Neuron (in vitro differentiated cells): ENCODE data around the gene SLC26A9.
"Not testable (repeated sequence)": the region's sequence is repeated elsewhere in the genome, so short reads cannot be mapped to it uniquely, and the experiment has no call there.

ENCODE experiments used
- H2AFZ ChIP-seq: one replicate; pipeline ENCODE4 v1.6.1; 2013; ENCODE audit warnings: low read depth, mild to moderate bottlenecking, inconsistent platforms, low read length, moderate library complexity
- H3K27me3 ChIP-seq: one replicate; pipeline ENCODE4 v1.6.1; 2013; ENCODE audit warnings: low read length; ENCODE audit not compliant: insufficient read depth
- H3K36me3 ChIP-seq: one replicate; pipeline ENCODE4 v1.6.1; 2013; ENCODE audit warnings: low read length; ENCODE audit not compliant: insufficient read depth
- H3K4me1 ChIP-seq: one replicate; pipeline ENCODE4 v1.6.1; 2013; ENCODE audit warnings: low read length; ENCODE audit not compliant: insufficient read depth
- H3K4me3 ChIP-seq: 2 replicates; pipeline ENCODE4 v1.5.1; 2013; ENCODE audit warnings: mild to moderate bottlenecking, low read length, moderate library complexity
- H3K9me3 ChIP-seq: one replicate; pipeline ENCODE4 v1.6.1; 2013; ENCODE audit warnings: low read length

The SLC26A9 gene

GRCh38 chr1:205914730-205915129 lies 28.5 kb downstream of the SLC26A9 start:
- Histone ChIP-seq H2AFZ (no peak overlapping the region), H3K9me3 (no peaks in the 10 kb centered on the region), H3K4me3 (no peak overlapping the region), H3K36me3 (no peaks in the 10 kb centered on the region), H3K4me1 (no peaks in the 10 kb centered on the region), H3K27me3 (no peaks in the 10 kb centered on the region)

- Histone ChIP-seq H3K4me1 (no peaks in the 10 kb centered on the region), H3K4me3 (no peak overlapping the region), H2AFZ (no peak overlapping the region), H3K9me3 (no peaks in the 10 kb centered on the region), H3K36me3 (no peaks in the 10 kb centered on the region), H3K27me3 (no peaks in the 10 kb centered on the region)
Measured at GRCh38 chr1:205914155-205914507, 29.1 kb downstream of the SLC26A9 start.

DNA sequence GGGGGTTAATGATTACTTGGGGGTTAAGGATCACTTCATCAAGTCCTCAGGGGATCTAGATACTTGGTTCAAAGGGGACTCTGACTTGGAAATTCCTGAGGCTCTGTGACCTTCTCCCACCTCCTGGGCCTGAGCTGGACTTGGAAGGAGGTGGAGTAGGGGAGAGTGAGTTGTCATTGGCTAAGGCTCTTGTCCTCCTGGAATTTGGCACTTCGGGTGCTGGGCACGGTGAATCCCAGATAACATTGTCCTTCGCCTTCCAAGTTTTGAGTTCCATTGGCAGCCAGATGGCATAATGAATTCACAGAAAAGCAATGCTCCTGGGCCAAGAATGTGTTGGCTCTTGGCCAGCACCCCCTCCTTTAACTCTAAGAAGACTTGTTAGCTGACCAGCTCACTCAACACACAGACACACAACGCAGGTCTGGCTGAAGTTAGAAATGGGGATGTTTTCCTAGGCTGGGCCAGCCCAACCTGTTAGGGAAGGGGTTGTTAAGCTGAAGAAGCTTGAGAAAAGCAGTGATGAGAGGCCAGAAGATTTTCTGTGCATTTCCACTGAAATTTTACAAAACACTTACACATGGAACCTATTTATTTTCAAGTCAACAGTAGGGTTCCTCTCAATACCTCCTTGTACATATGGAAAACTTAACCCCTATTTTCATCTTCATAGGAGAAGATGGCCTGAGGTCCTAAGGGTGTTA lies 29.7 kb downstream of the SLC26A9 start:
- H3K27me3 ChIP-seq, result no peaks in the 10 kb centered on the region
- H2AFZ ChIP-seq, result no peak overlapping the region
- no peaks in the 10 kb centered on the region for H3K36me3 ChIP-seq
- no peaks in the 10 kb centered on the region for H3K9me3 ChIP-seq
- no peak overlapping the region for H3K4me3 ChIP-seq
- H3K4me1 ChIP-seq, result no peaks in the 10 kb centered on the region

DNA sequence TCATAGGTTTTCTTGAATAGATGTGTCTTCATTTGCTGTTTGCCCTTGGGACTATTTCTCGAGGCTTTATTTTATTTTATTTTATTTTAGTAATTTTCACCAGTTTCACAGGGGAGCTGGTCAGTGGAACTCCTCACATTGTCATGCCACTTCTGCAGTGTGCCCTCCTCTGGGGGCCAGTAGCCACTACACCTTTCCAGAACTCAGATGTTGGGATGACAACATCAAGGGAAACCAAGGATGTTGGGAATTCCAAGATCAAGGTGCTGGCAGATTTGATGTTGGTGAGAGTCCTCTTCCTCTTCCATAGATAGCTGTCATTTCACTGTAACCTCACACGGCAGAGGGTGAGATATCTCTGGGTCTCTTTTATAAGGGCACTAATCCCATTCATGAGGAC lies 35.5 kb downstream of the SLC26A9 start:
- no peaks in the 10 kb centered on the region for H3K27me3 ChIP-seq
- no peak overlapping the region for H2AFZ ChIP-seq
- no peaks in the 10 kb centered on the region for H3K36me3 ChIP-seq
- no peak overlapping the region for H3K4me3 ChIP-seq
- no peaks in the 10 kb centered on the region for H3K9me3 ChIP-seq
- no peaks in the 10 kb centered on the region for H3K4me1 ChIP-seq

DNA sequence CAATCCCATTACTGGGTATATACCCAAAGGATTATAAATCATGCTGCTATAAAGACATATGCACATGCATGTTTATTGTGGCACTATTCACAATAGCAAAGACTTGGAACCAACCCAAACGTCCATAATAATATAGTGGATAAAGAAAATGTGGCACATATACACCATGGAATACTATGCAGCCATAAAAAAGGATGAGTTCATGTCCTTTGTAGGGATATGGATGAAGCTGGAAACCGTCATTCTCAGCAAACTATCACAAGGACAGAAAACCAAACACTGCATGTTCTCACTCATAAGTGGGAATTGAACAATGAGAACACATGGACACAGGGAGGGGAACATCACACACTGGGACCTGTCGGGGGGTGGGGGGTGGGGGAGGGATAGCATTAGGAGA lies 38.2 kb downstream of the SLC26A9 start:
- H3K4me1 ChIP-seq, H2AFZ ChIP-seq, H3K36me3 ChIP-seq, H3K27me3 ChIP-seq, H3K9me3 ChIP-seq, H3K4me3 ChIP-seq: not testable (repeated sequence)

- H3K4me3 ChIP-seq, result no peak overlapping the region
- no peaks in the 10 kb centered on the region for H3K27me3 ChIP-seq
- H3K36me3 ChIP-seq, result no peaks in the 10 kb centered on the region
- peaks cover 9% of the 10 kb centered on the region for H3K9me3 ChIP-seq
- H3K4me1 ChIP-seq, result no peaks in the 10 kb centered on the region
- no peak overlapping the region for H2AFZ ChIP-seq
Measured at GRCh38 chr1:205896351-205896750, 46.9 kb downstream of the SLC26A9 start.

DNA sequence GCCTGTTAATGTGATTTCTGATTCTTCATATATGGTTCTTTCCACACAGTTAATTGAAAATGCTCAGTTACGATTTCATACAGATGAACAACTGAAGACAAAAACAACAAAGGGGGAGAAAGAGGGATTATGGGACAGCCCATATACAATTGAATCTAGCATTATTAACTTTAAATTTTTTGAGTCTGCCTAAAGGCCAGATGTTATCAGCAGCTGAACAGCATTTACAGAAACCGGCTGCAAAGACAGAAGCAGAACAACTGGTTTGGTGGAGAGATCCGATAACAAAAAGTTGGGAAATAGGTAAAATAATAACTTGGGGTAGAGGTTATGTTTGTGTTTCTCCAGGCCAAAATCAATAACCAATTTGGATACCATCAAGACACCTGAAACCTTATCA lies 49.1 kb downstream of the SLC26A9 start:
- not testable (repeated sequence) for H3K4me3 ChIP-seq, H3K36me3 ChIP-seq, H3K4me1 ChIP-seq, H3K9me3 ChIP-seq, H3K27me3 ChIP-seq, H2AFZ ChIP-seq

GRCh38 chr1:205892175-205892574 lies 51.1 kb downstream of the SLC26A9 start:
- not testable (repeated sequence) for H3K4me1 ChIP-seq, H3K27me3 ChIP-seq, H3K4me3 ChIP-seq, H2AFZ ChIP-seq, H3K36me3 ChIP-seq, H3K9me3 ChIP-seq

GRCh38 chr1:205891481-205891880 lies 51.8 kb downstream of the SLC26A9 start:
- H3K9me3 ChIP-seq, H3K27me3 ChIP-seq: not testable (repeated sequence)

GRCh38 chr1:205890631-205891030 lies 52.6 kb downstream of the SLC26A9 start:
- not testable (repeated sequence) for H3K4me3 ChIP-seq

More at GRCh38 chr1:205891481-205891880, 51.8 kb downstream of the SLC26A9 start:
- not testable (repeated sequence) for H3K4me3 ChIP-seq, H3K36me3 ChIP-seq, H3K4me1 ChIP-seq, H2AFZ ChIP-seq

GRCh38 chr1:205889706-205890105 lies 53.5 kb downstream of the SLC26A9 start:
- not testable (repeated sequence) for H3K9me3 ChIP-seq, H3K36me3 ChIP-seq, H3K4me1 ChIP-seq, H2AFZ ChIP-seq, H3K27me3 ChIP-seq, H3K4me3 ChIP-seq

More at GRCh38 chr1:205890631-205891030, 52.6 kb downstream of the SLC26A9 start:
- H3K9me3 ChIP-seq, H3K27me3 ChIP-seq, H3K4me1 ChIP-seq, H3K36me3 ChIP-seq, H2AFZ ChIP-seq: not testable (repeated sequence)

GRCh38 chr1:205889006-205889405 lies 54.2 kb downstream of the SLC26A9 start:
- not testable (repeated sequence) for H2AFZ ChIP-seq, H3K9me3 ChIP-seq, H3K27me3 ChIP-seq, H3K4me3 ChIP-seq, H3K36me3 ChIP-seq, H3K4me1 ChIP-seq

GRCh38 chr1:205883792-205884191 lies 59.5 kb downstream of the SLC26A9 start:
- H2AFZ ChIP-seq, result no peak overlapping the region
- H3K9me3 ChIP-seq, result peaks cover 4% of the 10 kb centered on the region
- no peaks in the 10 kb centered on the region for H3K36me3 ChIP-seq
- H3K27me3 ChIP-seq, result no peaks in the 10 kb centered on the region
- no peak overlapping the region for H3K4me3 ChIP-seq
- no peaks in the 10 kb centered on the region for H3K4me1 ChIP-seq

- H3K36me3 ChIP-seq, result no peaks in the 10 kb centered on the region
- H3K4me1 ChIP-seq, result peaks cover 1% of the 10 kb centered on the region
- no peak overlapping the region for H3K4me3 ChIP-seq
- no peak overlapping the region for H2AFZ ChIP-seq
- no peaks in the 10 kb centered on the region for H3K27me3 ChIP-seq
- H3K9me3 ChIP-seq, result peaks cover 4% of the 10 kb centered on the region
Measured at GRCh38 chr1:205880923-205881322, 62.3 kb downstream of the SLC26A9 start.
